Transverse colon (tissue), 4 donors: ENCODE data around the gene RABGAP1L.

Source experiments
- CTCF ChIP-seq, 5 experiments: fragments of 200-600 bp in 3 of 5; fragments of 450-650 bp in 2 of 5; sonication (generic) in 3 of 5; IDR thresholded peaks; 1 replicate in 2 of 5; 2 replicates in 3 of 5; pipeline ENCODE4 v1.5.1; 2016 to 2017; ENCODE audit warnings: antibody characterized with exemption in 5 of 5, inconsistent platforms in 3 of 5, mild to moderate bottlenecking in 2 of 5, moderate library complexity in 1 of 5
- POLR2AphosphoS5 ChIP-seq, 3 donors: sonication (generic); formaldehyde crosslinking; IDR thresholded peaks; one replicate each; pipeline ENCODE4 v1.6.1; 2016; ENCODE audit warnings: antibody characterized with exemption in 3 of 3

GRCh38 chr1:174825806-174826205 lies 666.5 kb downstream of the RABGAP1L start:
- TF ChIP-seq CTCF (IDR thresholded peaks at IDR 0.05) (no peak), POLR2AphosphoS5 (IDR thresholded peaks at IDR 0.05) (no peak)
